GM19468 (cell line): ENCODE data around the gene INSC.

ENCODE experiments used
- ATAC-seq: cut with Tn5 transposase; IDR thresholded peaks from one replicate; pipeline ENCODE4 v1.9.1; 2021; ENCODE audit warnings: mild to moderate bottlenecking, moderate library complexity, moderate number of reproducible peaks; ENCODE audit not compliant: unreplicated experiment; ENCODE audit errors: extremely low read depth

Gene INSC

GRCh38 chr11:15145615-15146014, 30.9 kb downstream of the INSC start:
- ATAC-seq, result no peak

GRCh38 chr11:15146271-15147003, 31.7 kb downstream of the INSC start:
- ATAC-seq, result no peak

GRCh38 chr11:15148169-15148568, 33.4 kb downstream of the INSC start:
- no peak for ATAC-seq

DNA sequence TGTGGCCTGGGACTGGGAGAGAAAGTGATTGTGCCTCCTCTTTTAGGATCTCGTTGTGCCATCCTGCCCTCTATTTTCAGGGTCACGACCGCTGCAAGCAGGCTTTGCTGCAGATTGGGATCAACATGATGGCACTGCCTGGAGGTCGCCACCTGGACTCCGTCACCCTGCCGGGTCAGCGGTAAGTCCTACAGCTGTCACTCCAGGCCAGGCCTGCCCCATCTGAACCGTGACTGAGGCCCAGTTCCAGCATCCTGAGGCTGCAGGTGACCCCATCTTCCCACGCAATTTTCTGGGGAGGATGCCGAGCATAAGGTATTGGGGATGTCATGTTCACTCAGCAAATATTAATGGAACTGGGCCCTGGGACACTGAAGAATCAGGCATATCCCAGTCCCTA, 34.3 kb downstream of the INSC start:
- ATAC-seq, result no peak

DNA sequence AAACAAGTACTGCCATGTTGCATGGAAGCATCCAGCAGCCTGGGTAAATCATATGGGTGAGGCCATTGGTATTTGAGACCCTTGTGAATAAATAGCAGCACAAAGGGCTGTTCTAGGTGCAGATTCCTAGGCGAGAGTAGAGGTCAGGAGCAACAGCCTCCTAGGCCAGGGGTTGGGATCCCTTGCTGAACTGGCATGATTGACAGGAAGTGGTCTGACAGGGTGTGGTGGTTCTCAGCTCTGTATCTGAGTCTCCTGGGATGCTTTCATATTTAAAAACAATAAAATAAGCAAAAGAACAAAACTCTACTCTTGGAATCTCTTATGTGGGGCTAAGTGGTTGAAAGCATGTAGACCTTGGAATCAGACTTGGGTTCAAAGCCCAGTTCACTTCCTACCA, 35.8 kb downstream of the INSC start:
- no peak for ATAC-seq

DNA sequence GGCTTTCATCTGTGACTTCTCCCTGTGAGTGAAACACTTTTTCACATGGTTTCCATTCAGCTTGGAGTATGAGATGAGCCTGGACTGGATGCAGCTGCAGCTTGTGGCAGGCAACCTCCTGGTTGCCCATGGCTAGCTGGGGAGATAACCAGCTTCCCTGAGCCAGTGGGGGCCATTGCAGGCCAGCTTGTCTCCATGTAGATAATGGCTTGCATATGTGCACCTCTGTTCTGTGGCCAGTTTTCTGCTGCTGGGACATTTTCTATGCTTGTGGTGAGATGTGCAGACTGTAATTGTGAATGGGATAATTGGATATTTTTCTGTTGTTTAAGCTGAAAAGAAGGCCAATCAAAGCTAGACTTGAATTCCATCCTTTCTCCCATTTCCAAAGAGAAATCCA, 38.5 kb downstream of the INSC start:
- no peak for ATAC-seq

- no peak for ATAC-seq
These were observed 42.5 kb downstream of the INSC start for GRCh38 chr11:15157181-15157580.

DNA sequence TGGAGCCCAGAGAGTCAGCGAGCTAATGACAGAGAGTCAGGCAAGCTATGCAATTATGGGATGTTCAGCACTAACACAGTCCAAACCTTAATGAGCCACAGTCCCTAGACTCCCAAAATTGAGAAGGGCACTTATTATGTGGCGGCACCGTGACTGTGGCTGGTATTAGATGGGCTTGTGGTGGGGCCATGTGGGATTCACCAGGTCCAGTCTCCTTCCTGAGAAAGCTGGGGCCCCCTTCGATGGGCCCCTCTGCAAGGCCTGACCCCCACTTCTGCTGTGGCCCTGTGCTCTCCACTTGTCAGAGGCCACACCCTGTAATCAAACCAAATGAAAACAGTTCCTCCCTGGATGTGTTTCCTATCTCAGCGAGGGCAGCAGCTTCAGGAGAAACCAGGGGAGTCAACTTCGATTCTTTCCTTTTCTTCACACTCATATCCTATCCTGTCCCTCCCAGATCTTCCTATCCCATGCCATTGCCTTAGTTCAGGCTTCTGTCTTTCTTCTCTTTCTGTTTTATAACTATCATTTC, 42.9 kb downstream of the INSC start:
- no peak for ATAC-seq

DNA sequence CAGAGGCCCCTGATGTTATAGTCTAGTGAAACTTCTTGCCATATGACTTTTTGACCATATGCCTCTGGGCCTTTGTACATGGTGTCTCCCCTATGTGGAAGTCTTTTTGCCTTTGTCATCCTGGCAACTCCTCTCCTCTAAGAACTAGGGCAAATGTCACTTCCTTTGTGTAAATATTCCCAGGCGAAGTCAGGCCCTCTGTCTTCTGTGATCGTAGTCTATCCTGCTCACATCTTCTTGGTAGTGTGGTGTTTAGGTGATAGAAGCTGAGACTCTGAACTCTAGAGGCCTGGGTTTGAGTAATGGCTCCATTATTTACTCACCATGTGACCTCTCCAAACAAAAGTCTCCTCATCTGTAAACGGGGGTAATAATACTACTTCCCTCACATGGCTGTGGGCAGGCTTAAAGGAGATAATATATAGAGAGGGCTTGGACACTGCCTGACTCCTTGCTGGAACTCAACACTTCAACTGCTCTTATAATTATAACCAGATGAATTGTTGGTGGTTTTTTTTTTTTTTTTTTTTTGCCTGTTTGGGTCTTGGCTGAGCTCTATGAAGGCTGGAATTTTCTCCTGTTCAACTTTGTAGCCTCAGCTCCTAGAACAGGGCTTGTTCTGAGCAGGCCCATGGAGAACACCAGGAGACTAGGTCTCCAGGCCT, 43.8 kb downstream of the INSC start:
- ATAC-seq, result no peak

- no peak for ATAC-seq
These were observed 44.4 kb downstream of the INSC start for GRCh38 chr11:15159085-15159484.

DNA sequence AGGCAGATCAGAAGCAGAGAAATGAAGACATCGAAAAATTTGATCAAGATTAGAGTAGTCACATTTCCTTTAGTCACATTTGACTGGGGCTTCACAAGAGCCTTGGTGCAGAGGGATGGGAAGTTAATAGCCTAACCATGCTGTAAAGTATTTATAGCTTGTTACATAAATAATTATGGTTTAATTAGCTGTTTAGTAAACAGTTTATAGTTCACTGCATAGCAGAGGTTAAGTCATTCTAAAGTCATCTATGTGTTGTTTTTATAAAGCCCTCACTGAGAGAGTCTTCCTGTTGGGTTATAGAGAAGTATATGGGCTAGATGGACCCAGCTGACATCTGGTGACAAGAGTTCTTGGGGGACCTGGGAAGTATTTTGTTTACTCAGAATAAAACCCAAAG, 47.1 kb downstream of the INSC start:
- ATAC-seq, result no peak

DNA sequence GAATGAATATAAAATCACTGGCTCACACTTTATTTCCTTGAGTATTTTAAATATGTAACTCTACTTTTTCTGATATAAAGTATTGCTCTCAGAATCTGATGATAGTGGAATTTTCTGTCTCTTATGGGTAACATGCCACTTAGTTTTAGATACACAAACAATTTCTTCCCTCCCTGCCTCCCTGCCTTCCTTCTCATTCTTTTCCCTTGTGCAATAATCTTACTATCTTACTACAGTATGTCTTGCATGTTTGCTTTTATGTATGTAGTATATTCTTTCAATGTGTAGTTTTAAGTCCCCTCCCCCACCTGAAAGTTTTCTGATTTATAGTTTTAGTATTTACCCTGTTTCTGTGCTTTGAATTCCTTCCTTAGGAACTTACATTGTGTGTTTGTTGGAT, 48.4 kb downstream of the INSC start:
- no peak for ATAC-seq

- ATAC-seq, result no peak
These were observed 51.5 kb downstream of the INSC start for GRCh38 chr11:15166204-15166603.

- no peak for ATAC-seq
These were observed 55.3 kb downstream of the INSC start for GRCh38 chr11:15169815-15170551.

GRCh38 chr11:15170698-15171097, 56.0 kb downstream of the INSC start:
- no peak for ATAC-seq

DNA sequence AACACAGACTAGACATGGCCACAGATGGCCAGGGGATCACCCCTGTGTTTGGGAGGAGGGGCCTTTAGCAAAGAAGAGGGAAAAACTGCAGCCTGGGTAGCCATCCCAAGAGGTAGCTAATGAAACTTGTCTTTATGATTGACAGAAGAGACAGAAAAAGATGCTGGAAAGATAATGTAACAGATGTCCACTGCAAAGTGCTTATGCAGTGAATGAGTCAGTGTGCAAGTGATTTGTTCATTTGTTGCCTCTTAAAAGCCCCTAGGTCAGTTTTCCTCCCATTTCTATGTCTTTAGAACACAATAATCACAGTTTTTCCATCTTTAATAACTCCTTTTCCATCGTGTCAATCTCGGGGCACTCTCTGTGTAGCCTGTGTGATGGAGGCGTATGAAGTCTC, 57.2 kb downstream of the INSC start:
- no peak for ATAC-seq

DNA sequence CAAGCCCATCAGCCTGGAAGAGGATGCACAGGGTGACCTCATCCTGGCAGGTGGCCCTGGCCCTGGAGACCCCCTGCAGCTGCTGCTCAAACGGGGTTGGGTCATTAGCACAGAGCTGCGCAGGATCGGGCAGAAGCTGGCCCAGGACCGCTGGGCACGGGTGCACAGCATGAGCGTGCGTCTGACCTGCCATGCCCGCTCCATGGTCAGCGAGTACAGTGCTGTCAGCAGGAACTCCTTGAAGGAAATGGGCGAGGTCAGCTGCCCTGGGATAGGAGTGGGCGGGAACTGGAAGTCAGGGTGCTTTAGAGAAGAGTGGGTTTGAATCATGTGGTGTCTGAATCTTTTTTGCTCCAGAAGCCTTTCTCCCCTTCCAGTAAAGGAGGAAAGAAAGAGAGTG, 61.1 kb downstream of the INSC start:
- ATAC-seq, result no peak

DNA sequence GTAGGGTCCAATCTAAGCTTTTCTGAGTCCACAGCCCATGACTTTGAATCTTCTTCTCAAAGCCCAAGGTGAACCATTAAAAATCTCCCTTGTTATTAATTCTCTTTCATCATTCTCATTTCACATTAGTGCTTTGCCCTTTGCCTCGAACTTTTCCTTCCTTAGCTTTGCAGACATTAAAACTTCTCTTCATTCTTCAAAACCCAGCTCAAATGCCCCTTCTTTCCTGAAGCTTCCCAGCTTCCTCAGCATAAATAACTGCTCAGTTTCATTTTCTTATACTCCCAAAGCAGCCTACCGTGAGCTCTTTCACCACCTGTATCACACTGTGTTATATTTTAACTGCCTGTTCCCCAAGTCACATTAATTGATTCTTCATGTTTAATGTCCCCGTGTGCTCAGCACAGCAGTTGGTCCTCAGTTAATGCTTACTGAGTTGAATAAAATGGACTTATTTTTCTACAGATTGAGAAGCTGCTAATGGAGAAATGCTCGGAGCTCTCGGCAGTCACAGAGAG, 62.0 kb downstream of the INSC start:
- no peak for ATAC-seq

GRCh38 chr11:15177491-15177890, 62.8 kb downstream of the INSC start:
- ATAC-seq, result no peak

- ATAC-seq, result no peak
These were observed 63.5 kb downstream of the INSC start for GRCh38 chr11:15178214-15178613.

DNA sequence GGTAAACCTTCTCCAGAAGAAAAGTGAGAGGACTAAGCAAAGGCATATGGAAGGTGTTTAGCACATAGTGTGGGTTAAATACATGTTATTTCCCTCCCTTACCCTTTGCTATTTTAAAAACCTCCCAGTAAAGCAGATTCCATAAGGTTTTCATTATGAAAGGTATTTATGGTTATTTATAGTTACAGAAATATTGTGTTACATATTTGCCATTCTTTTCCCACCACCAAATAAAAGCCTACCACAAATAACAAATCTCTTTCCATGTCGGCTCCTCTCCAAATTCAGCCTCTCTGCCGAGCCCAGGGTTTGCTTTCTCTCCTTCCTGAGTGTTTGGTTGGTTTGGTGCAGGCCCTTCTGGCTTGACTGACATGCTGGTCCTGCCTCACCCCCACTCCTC, 64.4 kb downstream of the INSC start:
- ATAC-seq, result no peak
